ENCODE measurements around the gene TMEM79.

TMEM79 gene

GRCh38 chr1:156262461-156263287, 21.5 kb upstream of the TMEM79 start:
- Histone ChIP-seq H3K27me3 (ENCODE audit: insufficient read depth, low read length, poor library complexity) (no peaks in the 10 kb centered on the region), H3K27ac (ENCODE audit: low read length) (no peak overlapping the region), H3K36me3 (ENCODE audit: insufficient read depth, low read length) (peaks cover 95% of the 10 kb centered on the region), H3K79me2 (ENCODE audit: insufficient read depth, low read length) (no peaks in the 10 kb centered on the region), H3K4me2 (ENCODE audit: insufficient read depth, low read length) (no peak overlapping the region), H4K20me1 (ENCODE audit: insufficient read depth, low read length) (peaks cover 3% of the 10 kb centered on the region; the same call in 1 of the 2 replicates), H2AFZ (ENCODE audit: low read depth, low read length) (no peak overlapping the region), H3K9me3 (ENCODE audit: insufficient read depth, low read length, severe bottlenecking) (no peaks in the 10 kb centered on the region), H3K4me1 (ENCODE audit: insufficient read depth, low read length) (no peaks in the 10 kb centered on the region), H3K9ac (ENCODE audit: low read depth, low read length) (no peak overlapping the region), H3K4me3 (ENCODE audit: low read depth in 1 of 2, low read length in 2 of 2) (no peak overlapping the region)
- DNase-seq, result no peak
- TF ChIP-seq CTCF (IDR thresholded peaks at IDR 0.05; ENCODE audit: borderline replicate concordance, extremely low read depth, low read length, poor library complexity, severe bottlenecking) (no peak), EZH2 (IDR thresholded peaks at IDR 0.05; ENCODE audit: borderline replicate concordance, low read depth, low read length, severe bottlenecking) (no peak)
- ATAC-seq (ENCODE audit: insufficient read depth, low read depth), result no peak

- peaks cover 95% of the 10 kb centered on the region for H3K36me3 ChIP-seq (ENCODE audit: insufficient read depth, low read length)
- H3K4me3 ChIP-seq (ENCODE audit: low read depth in 1 of 2, low read length in 2 of 2), result no peak overlapping the region
- H3K27ac ChIP-seq (ENCODE audit: low read length), result no peak overlapping the region
Measured at GRCh38 chr1:156263288-156263655, 20.9 kb upstream of the TMEM79 start.

GRCh38 chr1:156266051-156266450, 18.1 kb upstream of the TMEM79 start:
- no peaks in the 10 kb centered on the region for H3K79me2 ChIP-seq (ENCODE audit: insufficient read depth, low read length)
- no peak overlapping the region for H3K4me3 ChIP-seq (ENCODE audit: low read depth in 1 of 2, low read length in 2 of 2)
- TF ChIP-seq CTCF (IDR thresholded peaks at IDR 0.05; ENCODE audit: borderline replicate concordance, extremely low read depth, low read length, poor library complexity, severe bottlenecking), result no peak
- H3K9ac ChIP-seq (ENCODE audit: low read depth, low read length), result no peak overlapping the region
- no peaks in the 10 kb centered on the region for H3K9me3 ChIP-seq (ENCODE audit: insufficient read depth, low read length, severe bottlenecking)
- no peaks in the 10 kb centered on the region for H4K20me1 ChIP-seq (ENCODE audit: insufficient read depth, low read length)
- ATAC-seq (ENCODE audit: insufficient read depth, low read depth), result no peak
- no peak overlapping the region for H3K4me2 ChIP-seq (ENCODE audit: insufficient read depth, low read length)
- H2AFZ ChIP-seq (ENCODE audit: low read depth, low read length), result no peak overlapping the region
- DNase-seq, result no peak
- H3K27me3 ChIP-seq (ENCODE audit: insufficient read depth, low read length, poor library complexity), result no peaks in the 10 kb centered on the region
- no peaks in the 10 kb centered on the region for H3K4me1 ChIP-seq (ENCODE audit: insufficient read depth, low read length)
- no peak overlapping the region for H3K27ac ChIP-seq (ENCODE audit: low read length)
- H3K36me3 ChIP-seq (ENCODE audit: insufficient read depth, low read length), result peaks cover 94% of the 10 kb centered on the region

More at GRCh38 chr1:156263288-156263655, 20.9 kb upstream of the TMEM79 start:
- H2AFZ ChIP-seq (ENCODE audit: low read depth, low read length), result no peak overlapping the region
- no peaks in the 10 kb centered on the region for H3K9me3 ChIP-seq (ENCODE audit: insufficient read depth, low read length, severe bottlenecking)
- H3K79me2 ChIP-seq (ENCODE audit: insufficient read depth, low read length), result no peaks in the 10 kb centered on the region
- H3K27me3 ChIP-seq (ENCODE audit: insufficient read depth, low read length, poor library complexity), result no peaks in the 10 kb centered on the region
- no peak overlapping the region for H3K4me2 ChIP-seq (ENCODE audit: insufficient read depth, low read length)
- no peaks in the 10 kb centered on the region for H3K4me1 ChIP-seq (ENCODE audit: insufficient read depth, low read length)
- no peak for DNase-seq
- H4K20me1 ChIP-seq (ENCODE audit: insufficient read depth, low read length), result no peaks in the 10 kb centered on the region
- no peak overlapping the region for H3K9ac ChIP-seq (ENCODE audit: low read depth, low read length)
- ATAC-seq (ENCODE audit: insufficient read depth, low read depth), result no peak
- TF ChIP-seq CTCF (IDR thresholded peaks at IDR 0.05; ENCODE audit: borderline replicate concordance, extremely low read depth, low read length, poor library complexity, severe bottlenecking) (no peak), EZH2 (IDR thresholded peaks at IDR 0.05; ENCODE audit: borderline replicate concordance, low read depth, low read length, severe bottlenecking) (no peak)
